HG03095 (cell line): Measurements from ENCODE around the gene CHRM4.

Source experiments
- ATAC-seq: cut with Tn5 transposase; IDR thresholded peaks from one replicate; pipeline ENCODE4 v1.9.1; 2021; ENCODE audit warnings: moderate library complexity; ENCODE audit not compliant: unreplicated experiment

The CHRM4 gene

DNA sequence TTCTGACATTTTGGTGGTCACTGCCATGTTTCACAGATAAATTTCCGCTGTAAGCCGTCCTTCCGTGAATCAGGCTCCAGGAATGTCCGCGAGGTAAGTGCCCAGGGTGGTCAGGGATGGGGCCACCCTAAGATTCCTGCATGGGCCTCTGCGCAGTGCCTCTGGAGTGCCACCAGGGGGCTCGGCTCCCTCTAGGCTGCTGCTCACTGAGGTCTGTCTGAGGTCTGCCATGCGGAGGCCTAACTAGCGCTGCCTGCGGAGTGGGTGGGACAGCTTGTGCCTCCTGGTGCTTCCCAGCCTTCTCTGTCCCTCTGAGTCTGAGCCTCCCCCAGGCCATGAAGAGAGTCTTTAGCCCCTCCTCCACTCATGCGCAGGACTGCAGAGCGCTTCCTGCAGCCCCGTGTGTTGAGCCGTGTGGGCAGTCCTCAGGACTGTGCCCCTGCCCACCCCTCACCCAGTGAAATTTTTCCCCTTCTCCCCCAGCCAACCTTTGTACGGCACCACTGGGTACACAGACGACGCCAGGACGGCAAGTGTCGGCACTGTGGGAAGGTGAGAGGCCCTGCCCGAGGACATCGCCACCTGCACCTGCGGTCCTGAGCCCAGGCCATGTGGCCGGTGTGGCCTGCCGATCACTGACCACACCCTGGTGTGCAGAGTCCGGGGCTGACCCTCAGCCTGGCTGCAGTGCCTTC is 22.0 kb downstream of the CHRM4 start:
- ATAC-seq = no peak

GRCh38 chr11:46367916-46368267 is 23.7 kb downstream of the CHRM4 start:
- ATAC-seq = no peak

GRCh38 chr11:46367244-46367915 is 24.2 kb downstream of the CHRM4 start:
- no peak for ATAC-seq

DNA sequence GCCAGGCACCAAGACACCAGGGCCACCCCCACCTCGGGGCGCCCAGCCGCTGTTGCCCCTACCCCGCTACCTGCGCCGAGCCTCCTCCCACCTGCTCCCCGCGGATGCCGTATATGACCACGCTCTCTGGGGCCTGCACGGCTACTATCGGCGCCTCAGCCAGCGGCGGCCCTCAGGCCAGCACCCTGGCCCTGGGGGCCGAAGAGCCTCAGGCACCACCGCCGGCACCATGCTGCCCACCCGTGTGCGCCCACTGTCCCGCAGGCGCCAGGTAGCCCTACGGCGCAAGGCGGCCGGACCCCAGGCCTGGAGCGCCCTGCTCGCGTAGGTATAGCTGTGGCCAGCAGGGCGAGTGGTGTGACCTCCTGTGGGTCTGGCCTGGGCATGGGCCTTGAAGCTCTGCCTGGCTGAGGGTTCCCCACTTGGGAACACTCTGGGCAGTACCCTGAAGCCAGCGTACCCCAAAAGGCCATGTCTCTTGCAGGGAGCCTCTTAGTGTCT is 24.9 kb downstream of the CHRM4 start:
- no peak for ATAC-seq

GRCh38 chr11:46366260-46366659 is 25.3 kb downstream of the CHRM4 start:
- ATAC-seq = no peak

- ATAC-seq = no peak
Measured at GRCh38 chr11:46364791-46365190, 26.8 kb downstream of the CHRM4 start.

- no peak for ATAC-seq
Measured at GRCh38 chr11:46364056-46364455, 27.5 kb downstream of the CHRM4 start.

GRCh38 chr11:46363455-46364005 is 28.0 kb downstream of the CHRM4 start:
- no peak for ATAC-seq

- ATAC-seq = no peak
Measured at GRCh38 chr11:46363031-46363407, 28.6 kb downstream of the CHRM4 start.

GRCh38 chr11:46362156-46363030 is 29.2 kb downstream of the CHRM4 start:
- no peak for ATAC-seq

DNA sequence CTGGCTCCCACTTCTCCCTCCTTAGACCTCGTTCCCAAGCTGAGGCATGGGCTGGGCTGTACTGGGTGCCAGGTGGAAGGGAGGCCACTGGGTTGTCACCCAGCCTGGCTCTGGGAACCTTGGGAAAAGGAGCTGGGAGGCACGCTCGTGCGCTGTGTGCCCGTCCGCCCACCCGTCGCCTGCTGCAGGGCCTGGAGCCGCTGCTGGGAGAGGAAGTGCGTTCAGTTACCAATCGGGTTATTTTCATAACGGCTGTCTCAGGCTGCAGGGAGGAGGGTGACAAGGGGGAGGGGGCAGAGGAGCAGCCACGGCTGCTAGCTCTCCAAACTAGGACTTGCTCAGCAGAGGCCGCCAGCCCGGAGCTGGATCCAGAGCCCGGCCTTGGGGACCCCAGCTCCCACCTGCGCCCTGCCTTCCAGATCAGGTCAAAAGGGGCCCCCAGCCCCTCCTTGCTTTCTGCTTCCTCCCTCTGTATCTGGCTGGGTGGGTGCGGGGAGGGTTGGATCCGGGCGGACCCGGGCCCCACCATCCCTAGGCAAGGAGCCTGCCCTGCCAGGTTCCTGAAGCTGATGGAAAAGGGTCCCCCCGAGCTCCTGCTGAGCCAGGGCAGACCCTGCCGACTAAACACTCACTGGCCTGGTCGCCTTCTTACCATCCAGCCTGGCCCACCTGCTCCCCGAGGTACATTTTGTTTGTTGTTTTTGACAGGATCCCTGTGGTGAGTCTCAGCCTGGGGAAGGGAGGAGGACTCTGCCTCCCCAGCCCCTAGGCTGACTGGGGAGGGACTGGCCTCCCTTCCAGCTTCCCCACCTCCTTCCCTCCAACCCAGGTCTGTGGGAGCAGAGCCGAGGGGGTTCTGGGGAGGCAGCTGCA is 30.1 kb downstream of the CHRM4 start:
- peak; percentile 80 for ATAC-seq

- no peak for ATAC-seq
Measured at GRCh38 chr11:46360878-46361277, 30.7 kb downstream of the CHRM4 start.

DNA sequence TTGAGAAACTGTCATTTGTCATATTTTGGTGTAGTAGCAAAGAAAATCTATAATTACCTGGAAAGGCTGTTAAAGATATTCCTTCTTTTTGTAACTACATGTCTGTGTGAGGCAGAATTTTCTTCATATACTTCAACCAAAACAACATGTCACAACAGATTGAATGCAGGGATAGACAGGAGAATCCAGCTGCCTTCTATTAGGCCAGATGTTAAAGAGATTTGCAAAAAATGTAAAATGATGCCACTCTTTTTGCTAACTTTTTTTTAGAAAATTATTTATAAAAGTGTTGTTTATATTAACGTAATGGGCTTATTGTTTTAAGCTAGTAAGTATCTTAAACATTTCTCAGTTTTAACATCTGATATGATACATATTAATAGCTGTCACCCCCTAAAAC is 31.6 kb downstream of the CHRM4 start:
- ATAC-seq = no peak

- ATAC-seq = no peak
Measured at GRCh38 chr11:46357483-46357936, 34.1 kb downstream of the CHRM4 start.

- ATAC-seq = no peak
Measured at GRCh38 chr11:46356924-46357482, 34.6 kb downstream of the CHRM4 start.

- no peak for ATAC-seq
Measured at GRCh38 chr11:46353698-46354097, 37.9 kb downstream of the CHRM4 start.

GRCh38 chr11:46352063-46352841 is 39.3 kb downstream of the CHRM4 start:
- no peak for ATAC-seq

DNA sequence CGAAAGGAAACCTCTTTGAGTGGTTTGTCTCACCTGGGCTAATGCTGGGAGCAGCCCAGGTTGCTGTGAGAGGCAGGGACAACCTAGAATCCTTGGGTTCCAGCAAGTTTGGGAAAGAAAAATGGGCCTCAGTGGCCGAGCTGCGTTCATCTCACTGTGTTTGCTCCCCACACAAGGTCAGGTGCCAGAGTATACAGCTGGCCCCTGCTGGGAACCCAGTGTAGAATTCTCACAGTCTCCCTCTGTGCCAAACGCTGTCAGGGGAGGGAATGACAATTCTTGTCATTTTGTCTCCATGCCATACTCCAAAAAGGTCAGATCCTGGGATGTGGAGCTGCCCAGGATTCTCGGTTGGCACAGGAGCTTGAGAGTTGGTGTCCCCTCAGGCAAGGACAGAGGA is 40.0 kb downstream of the CHRM4 start:
- ATAC-seq = no peak

GRCh38 chr11:46351148-46351547 is 40.4 kb downstream of the CHRM4 start:
- ATAC-seq = no peak
